Germinal center (tissue), 1 donor: ENCODE data around the gene GNG10.
"Not testable (repeated sequence)": the region's sequence is repeated elsewhere in the genome, so short reads cannot be mapped to it uniquely, and the experiment has no call there.

Experiments used
- DNase-seq: peaks from one replicate; pipeline ENCODE4 v3.0.0; 2012; ENCODE audit warnings: mixed read lengths, low spot score

The GNG10 gene

GRCh38 chr9:111661150-111661801 lies at the start of gene GNG10:
GNG10 (plus strand) TSS chr9:111661605; CDS start chr9:111661635, 30 bp downstream.
- DNase-seq, result peak; percentile 89

- DNase-seq, result no peak
These were observed 47.9 kb upstream of the GNG10 start for GRCh38 chr9:111613436-111614040.

GRCh38 chr9:111615928-111616327 lies 45.5 kb upstream of the GNG10 start:
- no peak for DNase-seq

- not testable (repeated sequence) for DNase-seq
These were observed 44.1 kb upstream of the GNG10 start for GRCh38 chr9:111617349-111617748.

- DNase-seq, result peak; percentile 32
These were observed 39.4 kb upstream of the GNG10 start for GRCh38 chr9:111621895-111622480.

GRCh38 chr9:111622626-111623025 lies 38.8 kb upstream of the GNG10 start:
- DNase-seq, result no peak

GRCh38 chr9:111627260-111627963 lies 34.0 kb upstream of the GNG10 start:
- DNase-seq, result no peak

- DNase-seq, result no peak
These were observed 33.0 kb upstream of the GNG10 start for GRCh38 chr9:111628411-111628810.

GRCh38 chr9:111630182-111630963 lies 31.0 kb upstream of the GNG10 start:
- no peak for DNase-seq

GRCh38 chr9:111630964-111631213 lies 30.5 kb upstream of the GNG10 start:
- DNase-seq, result no peak

GRCh38 chr9:111631214-111631971 lies 30.0 kb upstream of the GNG10 start, which contains the start of gene DNAJC25:
DNAJC25 (plus strand) TSS chr9:111631334; CDS start chr9:111631408, 74 bp downstream.
- peak; percentile 99 for DNase-seq

GRCh38 chr9:111632060-111632459 lies 29.3 kb upstream of the GNG10 start:
- peak; percentile 9 for DNase-seq

GRCh38 chr9:111632695-111633388 lies 28.6 kb upstream of the GNG10 start:
- DNase-seq, result no peak

GRCh38 chr9:111633389-111633736 lies 28.0 kb upstream of the GNG10 start:
- no peak for DNase-seq

GRCh38 chr9:111634860-111635259 lies 26.5 kb upstream of the GNG10 start:
- DNase-seq, result no peak

- DNase-seq, result no peak
These were observed 23.9 kb upstream of the GNG10 start for GRCh38 chr9:111637421-111637950.

GRCh38 chr9:111644195-111644772 lies 17.1 kb upstream of the GNG10 start:
- no peak for DNase-seq

- DNase-seq, result no peak
These were observed 15.6 kb upstream of the GNG10 start for GRCh38 chr9:111645806-111646205.

GRCh38 chr9:111646417-111646816 lies 15.0 kb upstream of the GNG10 start:
- no peak for DNase-seq

GRCh38 chr9:111648066-111648465 lies 13.3 kb upstream of the GNG10 start:
- DNase-seq, result no peak
